ENCODE data around the gene FAR2.

GRCh38 chr12:29113101-29113500 is 36.0 kb upstream of the FAR2 start:
- TF ChIP-seq CTCF (conservative IDR thresholded peaks at IDR 0.05 in 1 of 2, IDR thresholded peaks at IDR 0.05 in 1 of 2; ENCODE audit: extremely low read depth in 1 of 2, insufficient read depth in 1 of 2, low read depth in 1 of 2, low read length in 2 of 2) = no peak
- no peak for TF ChIP-seq EZH2 (IDR thresholded peaks at IDR 0.05; ENCODE audit: borderline replicate concordance, low read length)
